NCI-H187 treated with DMSO at 0.1 percent for 48 hours (cell line): Measurements from ENCODE around the gene SDK1.
A peak's percentile ranks its signal among the peaks of the same experiment; 100 is the strongest.
"Not testable (repeated sequence)": the region's sequence is repeated elsewhere in the genome, so short reads cannot be mapped to it uniquely, and the experiment has no call there.

Source experiments
- DNase-seq: peaks from one replicate; lab custom pipeline; 2025; lab: John Stamatoyannopoulos, UW

Gene SDK1

DNA sequence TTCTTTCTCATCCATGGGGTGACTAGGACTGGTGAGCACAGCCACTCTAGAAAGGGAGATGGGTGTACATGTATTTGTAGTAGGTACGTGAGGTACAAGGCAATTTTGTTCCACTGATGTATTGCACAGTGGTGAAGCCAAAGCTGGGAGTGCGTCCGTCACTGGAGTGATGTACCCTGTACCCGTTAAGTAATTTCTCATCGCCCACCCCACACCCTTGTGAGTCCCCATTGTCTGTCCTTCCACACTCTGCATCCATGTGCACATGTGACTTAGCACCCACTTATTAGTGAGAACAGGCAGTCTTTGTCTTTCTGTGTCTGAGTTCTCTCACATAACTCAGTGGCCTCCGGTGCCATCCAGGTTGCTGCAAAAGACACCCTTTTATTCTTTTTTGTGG lies 658.3 kb downstream of the SDK1 start:
- DNase-seq = no peak

GRCh38 chr7:3960050-3960763 lies 659.2 kb downstream of the SDK1 start:
- DNase-seq = no peak

GRCh38 chr7:3960942-3961341 lies 659.9 kb downstream of the SDK1 start:
- no peak for DNase-seq

DNA sequence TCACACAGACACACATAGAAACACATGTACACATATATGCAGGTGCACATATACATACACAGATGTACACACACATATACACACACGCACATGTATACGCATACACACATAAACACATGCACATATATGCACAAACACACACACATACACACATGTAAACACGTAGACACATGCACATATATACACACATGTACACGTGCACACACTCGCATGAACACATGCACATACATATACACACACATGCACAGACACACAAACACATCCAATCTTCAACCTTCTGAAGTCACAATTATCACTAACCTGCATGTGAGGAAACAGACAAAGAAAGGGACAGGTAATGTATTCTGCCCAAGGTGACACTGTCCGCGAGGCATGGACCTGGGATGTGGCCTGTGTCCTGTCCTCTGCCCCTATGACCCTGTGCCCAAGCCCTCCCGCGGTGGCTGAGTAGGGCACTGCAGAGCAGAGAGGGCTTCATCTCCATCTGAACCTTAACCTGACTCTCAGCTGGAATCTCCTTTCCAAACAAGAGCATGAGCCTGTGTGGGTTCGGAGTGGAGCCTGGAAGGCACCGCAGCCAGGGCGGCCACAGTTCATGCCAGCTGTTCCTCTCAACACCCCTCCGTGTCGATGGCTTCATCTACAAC lies 660.9 kb downstream of the SDK1 start:
- DNase-seq = no peak

DNA sequence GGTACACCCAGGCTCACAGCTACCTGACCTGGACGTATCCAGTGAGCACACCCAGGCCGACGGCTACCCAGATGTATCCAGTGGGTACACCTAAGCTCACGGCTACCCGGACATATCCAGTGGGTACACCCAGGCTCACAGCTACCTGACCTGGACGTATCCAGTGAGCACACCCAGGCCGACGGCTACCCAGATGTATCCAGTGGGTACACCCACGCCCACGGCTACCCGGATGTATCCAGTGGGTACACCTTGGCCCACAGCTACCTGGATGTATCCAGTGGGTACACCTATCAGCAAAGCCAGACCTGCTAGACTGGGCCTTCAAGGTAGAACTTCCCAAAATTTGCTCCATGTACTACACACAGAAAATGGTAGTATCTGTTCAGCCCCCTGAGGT lies 662.7 kb downstream of the SDK1 start:
- not testable (repeated sequence) for DNase-seq

DNA sequence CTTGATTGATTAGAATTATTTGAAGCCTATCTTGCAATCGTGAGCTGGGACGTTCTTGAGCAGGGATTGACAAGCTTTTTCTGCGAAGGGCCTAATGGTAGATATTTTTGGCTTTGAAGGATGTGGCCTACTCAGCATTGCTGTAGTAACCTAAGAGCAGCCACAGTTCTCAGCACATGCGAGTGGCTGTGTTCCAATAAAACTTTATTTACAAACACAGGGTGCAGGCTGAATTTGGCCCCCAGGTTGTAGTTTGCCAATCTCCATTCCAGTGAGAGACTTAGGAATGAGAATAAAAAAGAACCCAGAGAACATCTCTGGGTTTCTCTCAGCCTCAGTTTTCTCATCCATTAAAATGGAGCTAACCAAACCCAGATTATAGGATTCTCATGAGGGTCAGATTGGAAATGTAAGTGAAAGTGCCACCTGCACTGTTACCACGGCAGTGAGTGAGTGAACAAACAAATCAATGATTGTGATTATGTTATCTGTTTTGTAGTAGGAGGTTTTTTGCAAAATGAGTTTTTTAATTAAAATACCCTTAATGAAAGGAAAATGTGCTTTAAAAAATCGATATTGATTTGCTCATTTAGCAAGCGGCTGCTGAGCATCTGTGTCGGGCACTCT lies 664.0 kb downstream of the SDK1 start:
- no peak for DNase-seq

DNA sequence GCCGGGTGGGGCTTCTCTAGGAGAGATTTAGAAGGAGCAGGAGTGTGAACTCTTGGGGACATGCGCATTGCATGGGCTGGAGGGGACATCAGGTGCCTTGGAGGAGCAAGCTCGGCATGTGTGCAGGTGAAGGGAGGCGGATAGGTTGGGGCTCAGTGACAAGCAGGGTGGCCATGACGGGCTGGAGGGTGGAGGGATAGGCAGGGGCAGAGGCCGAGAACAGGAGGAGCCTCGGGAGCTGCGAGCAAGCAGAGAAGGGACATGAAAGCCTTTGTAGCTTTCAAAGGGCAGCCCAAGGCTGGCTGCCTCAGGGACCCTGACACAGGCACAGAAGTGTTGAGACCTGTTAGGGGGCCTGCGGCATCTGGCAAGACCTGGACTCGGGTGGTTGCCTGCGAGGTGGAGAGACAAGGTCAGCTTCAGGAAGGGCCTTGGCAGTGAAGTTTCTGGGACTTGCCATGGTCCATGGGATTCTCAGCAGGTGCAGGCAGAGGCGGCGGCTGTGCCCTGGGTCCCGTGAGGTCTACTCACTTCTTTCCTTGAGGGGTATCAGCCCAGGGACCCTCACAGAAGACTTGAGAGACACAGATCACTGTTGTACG lies 664.8 kb downstream of the SDK1 start:
- no peak for DNase-seq

- DNase-seq = no peak
Measured at GRCh38 chr7:3968234-3968633, 667.2 kb downstream of the SDK1 start.

DNA sequence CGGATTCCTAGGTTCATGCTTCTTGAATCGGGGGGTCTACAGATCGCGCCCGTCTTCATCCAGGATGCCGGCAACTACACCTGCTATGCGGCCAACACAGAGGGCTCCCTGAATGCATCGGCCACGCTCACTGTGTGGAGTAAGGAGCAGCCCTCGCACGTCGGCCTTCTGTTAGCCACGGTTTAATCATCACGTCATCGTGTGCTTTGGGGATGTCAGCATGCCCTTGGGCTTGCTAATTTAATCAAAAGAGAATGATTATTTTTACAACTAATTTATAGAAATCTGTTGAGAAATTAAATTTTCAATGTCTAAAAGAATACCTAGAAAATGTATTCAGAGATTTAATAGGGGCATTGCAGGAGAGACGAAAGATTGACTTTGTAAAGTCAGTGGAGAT lies 668.2 kb downstream of the SDK1 start:
- DNase-seq = no peak

DNA sequence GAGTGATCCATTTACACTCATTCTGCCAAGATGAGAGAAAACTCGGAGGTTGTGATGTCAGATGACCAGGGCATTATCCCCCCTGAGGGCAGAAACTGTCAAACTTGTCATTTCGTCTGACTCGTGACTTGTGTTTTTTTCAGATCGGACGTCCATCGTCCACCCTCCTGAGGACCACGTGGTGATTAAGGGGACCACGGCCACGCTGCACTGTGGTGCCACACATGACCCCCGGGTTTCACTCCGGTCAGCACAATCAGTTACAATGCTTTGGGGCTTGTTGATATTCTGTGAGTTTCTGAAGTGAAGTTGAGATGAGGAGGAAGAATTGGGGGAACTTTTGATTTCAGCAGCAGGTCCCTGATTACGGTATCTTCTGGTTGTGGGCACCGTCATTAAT lies 670.3 kb downstream of the SDK1 start:
- DNase-seq = no peak

- no peak for DNase-seq
Measured at GRCh38 chr7:3973264-3973663, 672.2 kb downstream of the SDK1 start.

- no peak for DNase-seq
Measured at GRCh38 chr7:3974329-3974728, 673.3 kb downstream of the SDK1 start.

GRCh38 chr7:3975371-3975770 lies 674.3 kb downstream of the SDK1 start:
- DNase-seq = no peak

DNA sequence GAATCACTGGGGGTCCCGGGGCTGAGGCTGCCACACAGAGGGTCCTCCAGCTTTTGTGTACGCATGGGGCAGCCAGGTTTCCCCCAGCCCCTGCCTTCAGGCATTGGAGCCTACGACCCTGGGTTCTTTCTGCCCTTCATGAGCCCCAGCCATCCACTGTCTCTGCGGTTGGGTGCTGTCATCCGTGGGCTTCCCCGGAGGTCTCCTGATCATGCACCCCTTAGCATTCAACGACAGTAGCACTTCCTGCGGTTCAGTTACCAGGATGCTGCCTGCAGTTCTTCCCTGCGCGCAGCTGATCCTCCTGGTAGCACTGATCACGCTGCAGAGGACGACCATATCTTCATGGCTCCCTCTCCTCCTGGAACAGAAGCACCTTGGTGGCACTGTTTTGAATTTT lies 676.3 kb downstream of the SDK1 start:
- DNase-seq = no peak

- peak; percentile 67 for DNase-seq
Measured at GRCh38 chr7:3978839-3979238, 677.8 kb downstream of the SDK1 start.

DNA sequence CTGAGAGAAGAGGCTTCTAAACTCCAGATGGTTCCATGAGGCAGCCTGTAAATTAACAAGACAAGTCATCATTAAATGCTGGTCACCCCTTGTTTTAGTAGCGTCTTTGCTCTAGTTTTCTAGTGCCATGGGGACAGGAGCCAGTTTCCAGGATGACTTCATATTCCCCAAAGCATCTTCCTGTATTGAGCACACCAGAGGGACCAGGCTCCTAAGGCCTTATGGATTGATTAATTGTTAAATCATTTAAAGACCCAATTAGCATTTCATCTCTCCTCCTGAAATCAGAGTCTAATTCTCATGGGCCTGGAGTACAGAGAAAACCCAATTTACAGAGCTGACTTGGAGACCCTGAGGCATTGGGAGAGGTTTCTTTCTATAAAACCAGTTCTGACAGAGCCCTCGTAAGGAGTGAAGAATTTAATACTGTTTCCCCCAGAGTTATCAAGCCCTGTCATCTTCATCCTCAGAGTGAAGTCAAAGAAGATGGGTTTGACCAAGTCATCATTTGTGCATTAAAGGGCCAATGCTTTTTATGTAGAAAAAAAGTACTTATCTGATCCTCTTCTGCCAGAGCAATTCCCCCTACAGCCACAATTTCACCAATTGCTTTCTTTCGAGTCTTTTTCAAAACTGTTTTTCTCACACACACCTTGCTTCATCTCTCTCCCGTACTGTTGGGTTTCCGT lies 678.7 kb downstream of the SDK1 start:
- DNase-seq = no peak

DNA sequence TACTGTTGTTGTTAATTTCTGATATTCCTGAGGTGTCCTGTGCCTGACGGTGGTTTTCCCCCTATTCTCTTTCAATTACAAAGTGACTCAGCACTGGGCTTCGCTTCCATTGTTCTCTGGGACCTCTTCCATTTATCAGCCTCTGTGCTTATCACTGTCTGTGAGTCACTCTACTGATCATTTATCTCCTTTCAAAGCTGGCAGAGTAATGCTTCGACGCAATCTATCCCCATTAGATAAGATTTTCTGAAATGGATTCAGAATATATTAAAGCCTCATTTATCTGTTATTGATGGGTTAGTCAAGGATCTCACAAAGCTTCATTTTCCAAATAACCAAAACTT lies 679.2 kb downstream of the SDK1 start:
- DNase-seq = no peak

GRCh38 chr7:3981281-3981680 lies 680.2 kb downstream of the SDK1 start:
- DNase-seq = no peak

- no peak for DNase-seq
Measured at GRCh38 chr7:3984456-3984855, 683.4 kb downstream of the SDK1 start.

GRCh38 chr7:3986927-3987326 lies 685.9 kb downstream of the SDK1 start:
- no peak for DNase-seq

DNA sequence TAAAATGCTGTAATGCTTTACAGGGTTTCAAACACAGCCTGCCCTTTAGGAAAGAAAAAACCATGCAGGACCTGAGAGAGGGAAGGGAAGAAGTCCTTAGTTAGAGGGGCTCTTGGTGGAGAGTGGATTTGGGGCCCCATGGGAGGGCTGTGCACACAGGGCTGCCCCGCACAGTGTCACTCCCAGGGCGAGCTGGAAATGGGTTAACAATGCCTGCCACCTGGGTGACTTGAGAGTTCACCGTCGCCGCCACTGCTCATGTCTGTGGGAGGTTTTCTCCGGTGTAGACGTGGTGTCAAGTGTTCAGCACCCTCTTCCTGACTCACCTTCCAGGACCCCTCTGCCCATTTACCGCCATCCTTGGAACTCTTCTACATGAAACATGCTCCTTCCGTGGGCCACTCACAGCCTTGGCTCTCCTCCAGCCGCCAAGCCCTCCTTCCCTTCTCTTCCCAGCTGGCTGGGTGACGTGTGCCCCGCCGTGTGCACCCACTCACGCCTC lies 686.4 kb downstream of the SDK1 start:
- no peak for DNase-seq

- DNase-seq = no peak
Measured at GRCh38 chr7:3989723-3990122, 688.7 kb downstream of the SDK1 start.
